Choroid plexus epithelial cell (primary cell): ENCODE results near the gene FCHSD2.
"Not testable (repeated sequence)": the region's sequence is repeated elsewhere in the genome, so short reads cannot be mapped to it uniquely, and the experiment has no call there.

Source experiments
- DNase-seq: peaks from one replicate; pipeline ENCODE4 v3.0.0-alpha.2; 2010; ENCODE audit warnings: low read depth
- H3K4me3 ChIP-seq: 2 replicates; pipeline ENCODE4 v1.5.1; 2011; ENCODE audit warnings: low read depth, mild to moderate bottlenecking, control low read depth, low read length, moderate library complexity
- CTCF ChIP-seq: conservative IDR thresholded peaks from 2 replicates; pipeline ENCODE4 v1.5.1; 2011; ENCODE audit warnings: low read depth, mild to moderate bottlenecking, control low read depth, inconsistent platforms, low read length, moderate library complexity

The FCHSD2 gene

GRCh38 chr11:73034777-73035176 is 107.3 kb downstream of the FCHSD2 start:
- TF ChIP-seq CTCF = no peak
- DNase-seq = no peak
- no peak overlapping the region for H3K4me3 ChIP-seq

GRCh38 chr11:73034331-73034730 is 107.8 kb downstream of the FCHSD2 start:
- DNase-seq = no peak
- TF ChIP-seq CTCF = no peak
- no peak overlapping the region for H3K4me3 ChIP-seq

GRCh38 chr11:73030130-73030529 is 112.0 kb downstream of the FCHSD2 start:
- H3K4me3 ChIP-seq = no peak overlapping the region
- TF ChIP-seq CTCF = no peak
- DNase-seq = no peak

GRCh38 chr11:73029403-73029802 is 112.7 kb downstream of the FCHSD2 start:
- no peak for DNase-seq
- TF ChIP-seq CTCF = no peak
- no peak overlapping the region for H3K4me3 ChIP-seq

GRCh38 chr11:73028611-73029010 is 113.5 kb downstream of the FCHSD2 start:
- H3K4me3 ChIP-seq = no peak overlapping the region
- no peak for DNase-seq
- TF ChIP-seq CTCF = no peak

GRCh38 chr11:73027840-73028239 is 114.3 kb downstream of the FCHSD2 start:
- not testable (repeated sequence) for DNase-seq, H3K4me3 ChIP-seq

- no peak for TF ChIP-seq CTCF
- no peak for DNase-seq
- no peak overlapping the region for H3K4me3 ChIP-seq
Observed at GRCh38 chr11:73024639-73025038, 117.5 kb downstream of the FCHSD2 start.

- TF ChIP-seq CTCF = no peak
- no peak for DNase-seq
- H3K4me3 ChIP-seq = no peak overlapping the region
Observed at GRCh38 chr11:73019996-73020395, 122.1 kb downstream of the FCHSD2 start.
